Prostate gland (tissue), 2 donors: Measurements from ENCODE around the gene MGRN1. TPM values are rescaled to one million over a fixed set of nuclear protein-coding genes. Genes with fewer than 3 reads are reported as not detected.
A peak's percentile ranks its signal among the peaks of the same experiment; 100 is the strongest.

Experiments used
- DNase-seq: peaks from one replicate; pipeline ENCODE4 v3.0.0-alpha.2; 2019; ENCODE audit warnings: low spot score
- H3K27ac ChIP-seq, 2 donors: fragments of 200-600 bp; sonication (generic); 2 replicates each; pipeline ENCODE4 v1.5.1; 2017 to 2019
- H3K27me3 ChIP-seq: fragments of 200-600 bp; sonication (generic); replicated peaks from 2 replicates; pipeline ENCODE4 v1.5.1; 2019; ENCODE audit not compliant: insufficient read depth
- H3K36me3 ChIP-seq, 2 donors: fragments of 200-600 bp; sonication (generic); 1 replicate in 1 of 2; 2 replicates in 1 of 2; pipeline versions ENCODE4 v1.5.1 to v1.8.1; 2017 to 2019
- H3K4me1 ChIP-seq: fragments of 200-600 bp; sonication (generic); replicated peaks from 2 replicates; pipeline ENCODE4 v1.5.1; 2019
- H3K4me3 ChIP-seq, 2 donors: fragments of 200-600 bp; sonication (generic); 2 replicates each; pipeline ENCODE4 v1.5.1; 2017 to 2019
- H3K9me3 ChIP-seq: fragments of 200-600 bp; sonication (generic); 2 replicates; pipeline ENCODE4 v1.5.1; 2017
- CTCF ChIP-seq, 4 experiments: fragments of 200-600 bp in 2 of 4; fragments of 450-650 bp in 2 of 4; sonication (generic) in 2 of 4; IDR thresholded peaks; 1 replicate in 3 of 4; 2 replicates in 1 of 4; pipeline ENCODE4 v1.5.1; 2016 to 2019; ENCODE audit warnings: antibody characterized with exemption in 4 of 4, mild to moderate bottlenecking in 2 of 4, moderate library complexity in 2 of 4
- POLR2A ChIP-seq: fragments of 450-650 bp; IDR thresholded peaks from one replicate; pipeline ENCODE4 v1.6.1; 2016; ENCODE audit warnings: antibody characterized with exemption, mild to moderate bottlenecking
- POLR2AphosphoS5 ChIP-seq: sonication (generic); formaldehyde crosslinking; IDR thresholded peaks from one replicate; pipeline ENCODE4 v1.6.1; 2017; ENCODE audit warnings: antibody characterized with exemption
- WGBS: methylation state at CpG from one replicate; pipeline ENCODE4 v1.1.5; 2018; 5-methylcytosine and 5-hydroxymethylcytosine counted together
- intact Hi-C: fragments of 100-400 bp; cut with DNase I; formaldehyde crosslinking; loops from one replicate; pipeline ENCODE4 v1.14.2; 2022
- total RNA-seq, 2 donors: library from RNA; depleted of rRNA; stranded (reverse); fragments of >200 nt; gene quantifications; one replicate each; pipeline ENCODE4 v1.1.0, GENCODE V29; 2016

The MGRN1 gene
- total RNA-seq, 2 donors from 2014 or later: 59.6 to 101 TPM

GRCh38 chr16:4682616-4683254 lies 58.1 kb downstream of the MGRN1 start:
- 76% methylated on average over 9 of the region's 36 CpGs for WGBS

GRCh38 chr16:4683255-4684057 lies 58.8 kb downstream of the MGRN1 start:
- Histone ChIP-seq H3K4me3 (peak overlapping the region in 1 of 2 donors; percentile 5), H3K9me3 (no peaks in the 10 kb centered on the region), H3K4me1 (peaks cover 18% of the 10 kb centered on the region), H3K36me3 (no peaks in the 10 kb centered on the region), H3K27ac (peak overlapping the region; percentile 60 to 96), H3K27me3 (no peaks in the 10 kb centered on the region)
- DNase-seq: no peak
- 74% methylated on average over 17 of the region's 17 CpGs for WGBS
- no peak for TF ChIP-seq POLR2AphosphoS5
- TF ChIP-seq CTCF (IDR thresholded peaks at IDR 0.05): no peak
- TF ChIP-seq POLR2A: no peak
- intact Hi-C loops: no loop called here

More at GRCh38 chr16:4682616-4683254, 58.1 kb downstream of the MGRN1 start:
- H3K4me3 ChIP-seq: peak overlapping the region in 1 of 2 donors; percentile 5
- TF ChIP-seq POLR2AphosphoS5: peak; percentile 51
- TF ChIP-seq CTCF (IDR thresholded peaks at IDR 0.05): peak; percentile 9 to 78 (median 70)
- no peak for TF ChIP-seq POLR2A
- peaks cover 18% of the 10 kb centered on the region for H3K4me1 ChIP-seq
- intact Hi-C loops: no loop called here
- no peaks in the 10 kb centered on the region for H3K36me3 ChIP-seq
- no peaks in the 10 kb centered on the region for H3K27me3 ChIP-seq
- H3K9me3 ChIP-seq: no peaks in the 10 kb centered on the region
- H3K27ac ChIP-seq: peak overlapping the region; percentile 60 to 96
- peak; percentile 64 for DNase-seq

- Histone ChIP-seq H3K4me1 (peaks cover 14% of the 10 kb centered on the region), H3K36me3 (no peaks in the 10 kb centered on the region), H3K27me3 (no peaks in the 10 kb centered on the region), H3K27ac (no peak overlapping the region), H3K9me3 (no peaks in the 10 kb centered on the region), H3K4me3 (no peak overlapping the region)
- TF ChIP-seq POLR2AphosphoS5 (no peak), CTCF (IDR thresholded peaks at IDR 0.05) (no peak), POLR2A (no peak)
- intact Hi-C loops: no loop called here
- 91% methylated on average over 22 of the region's 23 CpGs for WGBS
- no peak for DNase-seq
Observed at GRCh38 chr16:4684058-4684715, 59.6 kb downstream of the MGRN1 start.

- Histone ChIP-seq H3K36me3 (no peaks in the 10 kb centered on the region), H3K27ac (no peak overlapping the region), H3K4me3 (no peak overlapping the region), H3K4me1 (peaks cover 8% of the 10 kb centered on the region), H3K9me3 (no peaks in the 10 kb centered on the region), H3K27me3 (no peaks in the 10 kb centered on the region)
- no peak for DNase-seq
- TF ChIP-seq POLR2AphosphoS5: no peak
- TF ChIP-seq POLR2A: no peak
- no peak for TF ChIP-seq CTCF (IDR thresholded peaks at IDR 0.05)
- 93% methylated on average over 13 of the region's 13 CpGs for WGBS
- intact Hi-C loops: no loop called here
Observed at GRCh38 chr16:4684763-4685162, 60.1 kb downstream of the MGRN1 start.
